C4-2B (cell line): ENCODE results near the gene RNF5.
"Not testable (repeated sequence)": the region's sequence is repeated elsewhere in the genome, so short reads cannot be mapped to it uniquely, and the experiment has no call there.

Experiments
- CTCF ChIP-seq: fragments of 450-650 bp; conservative IDR thresholded peaks from 2 replicates; pipeline ENCODE4 v1.5.1; 2017; ENCODE audit warnings: mild to moderate bottlenecking
- ZFX ChIP-seq: fragments of 450-650 bp; IDR thresholded peaks from 2 replicates; pipeline ENCODE4 v1.6.1; 2017

GRCh38 chr6:32186151-32186840 is 8.1 kb downstream of the RNF5 start:
- not testable (repeated sequence) for TF ChIP-seq CTCF, ZFX
